AG04450 (cell line): ENCODE measurements around the gene KLHL21. TPM values are rescaled to one million over a fixed set of nuclear protein-coding genes. Genes with fewer than 3 reads are reported as not detected.

Experiments
- CTCF ChIA-PET: fragments of 300-600, 350-600 bp; formaldehyde crosslinking; extraction: SDS; loops from one replicate; lab custom pipeline; 2022; ENCODE audit warnings: antibody characterized with exemption, inconsistent platforms; lab: Charles Lee
- POLR2A ChIA-PET: fragments of 350-600 bp; formaldehyde crosslinking; extraction: SDS; loops from one replicate; lab custom pipeline; 2021; ENCODE audit warnings: antibody characterized with exemption, inconsistent platforms; lab: Yijun Ruan, JAX
- DNase-seq: peaks from one replicate; pipeline ENCODE4 v3.0.0-alpha.2; 2011; ENCODE audit warnings: low read depth, low spot score
- H3K27ac ChIP-seq: one replicate; pipeline ENCODE4 v1.5.1; 2012; ENCODE audit warnings: low read depth, low read length, control low read depth
- H3K27me3 ChIP-seq: one replicate; pipeline ENCODE4 v1.6.0; 2012; ENCODE audit warnings: low read length; ENCODE audit not compliant: control insufficient read depth, insufficient read depth
- H3K4me3 ChIP-seq: 2 replicates; pipeline ENCODE4 v1.5.1; 2011; ENCODE audit warnings: mild to moderate bottlenecking, low read depth, low read length, control low read depth
- H3K9me3 ChIP-seq: 2 replicates; pipeline ENCODE4 v1.5.1; 2012; ENCODE audit warnings: low read length; ENCODE audit not compliant: control insufficient read depth, insufficient read depth
- polyA plus RNA-seq: library from polyadenylated mRNA; depleted of rRNA; stranded (reverse); fragments of >200 nt; gene quantifications from 2 replicates; pipeline ENCODE4 v1.2.3, GENCODE V29; 2011
- TF ChIP-seq, protein P1 (sequence below): IDR thresholded peaks from 2 replicates; pipeline ENCODE4 v1.5.1; 2011; ENCODE audit warnings: low read depth, low read length, control low read depth, inconsistent platforms

The KLHL21 gene
- polyA plus RNA-seq, 1 experiment: 11.7 TPM

DNA sequence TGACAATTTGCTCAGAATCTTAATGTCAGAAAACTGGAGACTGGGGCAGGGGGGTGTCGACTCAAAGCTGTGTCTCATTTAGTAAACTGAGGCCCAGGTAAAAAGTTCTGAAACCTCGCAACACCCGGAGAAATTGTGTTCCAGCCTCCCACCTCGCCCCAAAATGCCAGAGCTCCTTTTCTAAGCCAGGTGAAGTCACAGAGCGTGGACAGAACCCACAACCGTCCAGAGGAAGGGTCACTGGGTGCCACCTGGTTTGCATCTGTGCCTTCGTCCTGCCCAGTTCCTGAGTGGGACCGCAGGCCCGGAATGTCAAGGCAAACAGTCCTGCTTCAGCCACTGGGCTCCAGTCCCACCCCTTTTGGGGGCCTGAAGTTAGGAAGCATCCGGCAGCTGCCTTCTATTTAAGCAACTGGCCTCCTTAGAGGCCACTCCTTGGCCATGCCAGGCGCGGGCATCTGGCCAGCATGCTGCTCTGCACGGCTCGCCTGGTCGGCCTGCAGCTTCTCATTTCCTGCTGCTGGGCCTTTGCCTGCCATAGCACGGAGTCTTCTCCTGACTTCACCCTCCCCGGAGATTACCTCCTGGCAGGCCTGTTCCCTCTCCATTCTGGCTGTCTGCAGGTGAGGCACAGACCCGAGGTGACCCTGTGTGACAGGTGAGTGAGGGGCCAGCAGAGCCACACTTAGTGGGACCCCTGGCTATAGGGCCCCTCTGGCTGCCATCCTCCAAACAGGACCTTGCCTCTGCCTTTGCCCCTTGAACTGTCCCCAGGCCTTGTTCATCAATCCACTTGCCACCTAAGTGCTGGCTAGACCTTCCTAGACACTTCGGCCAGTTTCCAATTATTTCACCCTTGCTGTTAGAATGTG lies 47.5 kb downstream of the KLHL21 start, which contains the start of gene TAS1R1:
Gene TAS1R1, plus strand, starts transcription at position 401 of the 872 bp plus-strand sequence. Its CDS starts 67 bp downstream, at position 468.
- TF ChIP-seq, protein P1, sequence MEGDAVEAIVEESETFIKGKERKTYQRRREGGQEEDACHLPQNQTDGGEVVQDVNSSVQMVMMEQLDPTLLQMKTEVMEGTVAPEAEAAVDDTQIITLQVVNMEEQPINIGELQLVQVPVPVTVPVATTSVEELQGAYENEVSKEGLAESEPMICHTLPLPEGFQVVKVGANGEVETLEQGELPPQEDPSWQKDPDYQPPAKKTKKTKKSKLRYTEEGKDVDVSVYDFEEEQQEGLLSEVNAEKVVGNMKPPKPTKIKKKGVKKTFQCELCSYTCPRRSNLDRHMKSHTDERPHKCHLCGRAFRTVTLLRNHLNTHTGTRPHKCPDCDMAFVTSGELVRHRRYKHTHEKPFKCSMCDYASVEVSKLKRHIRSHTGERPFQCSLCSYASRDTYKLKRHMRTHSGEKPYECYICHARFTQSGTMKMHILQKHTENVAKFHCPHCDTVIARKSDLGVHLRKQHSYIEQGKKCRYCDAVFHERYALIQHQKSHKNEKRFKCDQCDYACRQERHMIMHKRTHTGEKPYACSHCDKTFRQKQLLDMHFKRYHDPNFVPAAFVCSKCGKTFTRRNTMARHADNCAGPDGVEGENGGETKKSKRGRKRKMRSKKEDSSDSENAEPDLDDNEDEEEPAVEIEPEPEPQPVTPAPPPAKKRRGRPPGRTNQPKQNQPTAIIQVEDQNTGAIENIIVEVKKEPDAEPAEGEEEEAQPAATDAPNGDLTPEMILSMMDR: no peak
- H3K27ac ChIP-seq: no peak within 1 kb of the TSS
- H3K27me3 ChIP-seq: no peaks in the 10 kb centered on the region
- CTCF ChIA-PET: interaction anchor here (0.6 to 3.6 kb wide), 32 partner anchors 8 to 175 kb away, joined by 3 to 34 read pairs (median 4); partner anchors contain the start of gene ZBTB48
- H3K9me3 ChIP-seq: peaks cover 3% of the 10 kb centered on the region; the same call in 1 of the 2 replicates
- DNase-seq: no peak
- POLR2A ChIA-PET: interaction anchor here (0.7 to 1.0 kb wide), 2 partner anchors 16 to 25 kb away, joined by 3 read pairs; partner anchors contain the start of gene ZBTB48
- H3K4me3 ChIP-seq: peak within 1 kb of the TSS; percentile 91

DNA sequence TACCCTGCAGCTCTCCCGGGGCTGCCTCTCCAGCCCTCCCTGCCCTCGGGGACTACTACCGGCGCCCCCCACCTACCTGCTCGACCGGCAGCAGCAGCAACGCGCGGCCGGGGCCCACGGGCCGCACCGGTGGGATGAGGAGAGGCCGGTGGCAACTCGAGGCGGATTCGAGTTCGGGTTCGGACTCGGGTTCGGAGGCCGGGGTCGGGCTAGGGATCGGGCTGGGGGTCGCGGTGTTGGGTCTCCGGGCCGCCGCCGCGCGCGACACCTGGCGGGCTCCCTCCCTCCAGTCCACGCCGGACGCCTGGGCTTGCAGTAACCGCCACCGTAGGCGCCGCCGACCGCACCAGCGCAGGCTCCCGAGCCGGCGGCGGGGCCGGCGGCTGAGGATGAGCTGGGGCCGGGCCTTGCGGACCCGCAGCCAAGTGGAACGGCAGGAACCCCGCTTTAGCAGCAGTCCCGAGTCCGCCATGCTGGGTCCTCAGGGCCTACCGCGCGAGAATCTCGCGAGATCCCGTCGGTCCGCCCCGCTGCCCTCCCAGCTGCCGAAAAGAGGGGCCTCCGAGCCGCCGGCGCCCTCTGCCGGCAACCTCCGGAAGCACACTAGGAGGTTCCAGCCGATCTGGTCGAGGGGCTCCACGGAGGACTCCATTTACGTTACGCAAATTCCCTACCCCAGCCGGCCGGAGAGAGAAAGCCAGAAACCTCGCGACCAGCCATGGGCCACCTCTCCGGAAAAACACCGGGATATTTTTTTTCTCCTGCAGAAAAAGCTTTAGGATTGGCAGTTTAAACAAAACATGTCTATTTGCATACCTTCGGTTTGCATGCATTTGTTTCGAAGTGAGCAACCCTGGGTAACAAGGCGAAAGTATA lies 48.4 kb downstream of the KLHL21 start, which contains the start of gene NOL9:
Gene NOL9, minus strand, starts transcription at position 483 of the 876 bp plus-strand sequence. Its CDS starts 11 bp downstream, at position 472.
- ChIA-PET POLR2A (interaction anchor here (0.7 to 1.0 kb wide), 2 partner anchors 15 to 25 kb away, joined by 3 read pairs; partner anchors contain the start of gene ZBTB48), CTCF (interaction anchor here (0.6 to 3.6 kb wide), 34 partner anchors 9 to 176 kb away, joined by 3 to 34 read pairs (median 4); partner anchors contain the start of gene ZBTB48)
- Histone ChIP-seq H3K27me3 (no peaks in the 10 kb centered on the region), H3K9me3 (peaks cover 3% of the 10 kb centered on the region; the same call in 1 of the 2 replicates), H3K27ac (no peak within 1 kb of the TSS), H3K4me3 (peak within 1 kb of the TSS; percentile 91)
- DNase-seq: peak; percentile 79
- TF ChIP-seq, protein P1: peak; percentile 91

DNA sequence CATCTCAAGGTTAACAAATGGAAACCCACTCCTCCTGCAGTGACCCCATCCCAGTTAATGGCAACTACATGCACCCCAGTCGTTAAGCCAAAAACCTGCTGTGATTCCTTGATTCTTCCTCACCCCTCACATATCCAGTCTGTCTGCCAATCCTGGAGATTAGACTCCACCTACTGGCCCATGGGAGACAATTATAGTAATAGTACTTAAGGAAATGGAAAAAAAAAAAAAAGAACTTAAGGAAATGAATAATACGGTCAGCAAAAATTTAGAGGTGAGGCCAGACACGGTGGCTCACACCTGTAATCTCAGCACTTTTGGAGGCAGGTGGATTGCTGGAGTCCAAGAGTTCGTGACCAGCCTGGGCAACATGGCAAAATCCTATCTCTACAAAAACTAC lies 55.4 kb downstream of the KLHL21 start:
- Histone ChIP-seq H3K27ac (no peak overlapping the region), H3K4me3 (no peak overlapping the region), H3K27me3 (no peaks in the 10 kb centered on the region), H3K9me3 (no peaks in the 10 kb centered on the region)
- ChIA-PET POLR2A (no interaction called here), CTCF (no interaction called here)
- TF ChIP-seq, protein P1: peak; percentile 21; the same call in 1 of the 2 replicates
- no peak for DNase-seq

DNA sequence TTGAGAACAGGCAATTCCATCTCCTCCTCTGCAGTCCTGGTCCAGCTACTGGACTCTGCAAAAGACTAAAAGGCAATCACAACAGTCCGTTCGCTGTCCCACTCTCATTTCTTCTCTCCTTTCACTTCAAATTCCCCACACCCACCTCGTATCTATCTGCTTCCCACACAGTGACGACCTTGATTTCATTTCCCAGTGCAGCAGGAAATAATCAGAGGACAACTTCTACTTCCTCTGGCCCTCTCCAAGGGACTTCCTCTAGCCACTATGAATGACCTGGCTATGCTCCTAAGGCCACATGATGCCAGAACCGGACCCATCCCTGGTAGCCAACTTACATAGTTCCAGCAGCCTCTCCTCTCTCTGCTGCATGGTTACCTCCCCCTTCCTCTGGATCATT lies 56.3 kb downstream of the KLHL21 start:
- H3K9me3 ChIP-seq: no peaks in the 10 kb centered on the region
- no peak overlapping the region for H3K27ac ChIP-seq
- H3K27me3 ChIP-seq: no peaks in the 10 kb centered on the region
- TF ChIP-seq, protein P1: no peak
- H3K4me3 ChIP-seq: no peak overlapping the region
- CTCF ChIA-PET: interaction anchor here (0.6 to 1.5 kb wide), 2 partner anchors 8 to 1207 kb away, joined by 3 to 4 read pairs; partner anchors contain the start of genes NOL9 and TAS1R1
- POLR2A ChIA-PET: no interaction called here
- no peak for DNase-seq
